Lower lobe of right lung (tissue), 2 donors: Measurements from ENCODE around the gene ZFAND5. TPM values are rescaled to one million over a fixed set of nuclear protein-coding genes. Genes with fewer than 3 reads are reported as not detected.

Experiments
- ATAC-seq, 2 donors: fragments of 200-7000 bp; cut with Tn5 transposase; one replicate each; pipeline ENCODE4 v1.9.1; 2020 to 2022; ENCODE audit warnings: mild to moderate bottlenecking in 2 of 2, moderate library complexity in 2 of 2
- DNase-seq: peaks from one replicate; pipeline ENCODE4 v3.0.0-alpha.2; 2020
- H3K27ac ChIP-seq: fragments of 200-600 bp; one replicate; pipeline ENCODE4 v1.8.0; 2022
- H3K27me3 ChIP-seq: fragments of 200-600 bp; one replicate; pipeline ENCODE4 v1.8.0; 2022; ENCODE audit warnings: low read depth
- H3K36me3 ChIP-seq: fragments of 200-600 bp; one replicate; pipeline ENCODE4 v1.8.0; 2022; ENCODE audit warnings: mild to moderate bottlenecking
- H3K4me1 ChIP-seq: fragments of 200-600 bp; one replicate; pipeline ENCODE4 v1.8.0; 2022
- H3K4me3 ChIP-seq: fragments of 200-600 bp; one replicate; pipeline ENCODE4 v1.8.0; 2022; ENCODE audit warnings: mild to moderate bottlenecking
- H3K9me3 ChIP-seq: fragments of 200-600 bp; one replicate; pipeline ENCODE4 v1.8.0; 2022
- CTCF ChIP-seq: fragments of 200-600 bp; IDR thresholded peaks from one replicate; pipeline ENCODE4 v1.8.0; 2022; ENCODE audit warnings: antibody characterized with exemption, mild to moderate bottlenecking
- intact Hi-C: fragments of 100-400 bp; cut with DNase I; formaldehyde crosslinking; loops from one replicate; pipeline ENCODE4 v1.11.0; 2022
- total RNA-seq: library from RNA; stranded (reverse); fragmentation: NEBNext Ultra II Directional; extraction: Animal tissue kit (Norgen Biotek cat#: 25700); gene quantifications from one replicate; pipeline ENCODE4 v1.2.1, GENCODE V29; 2021
- donor health status: DM: no; HTN: yes; CAD: no; lungs with severe emphysema.

ZFAND5 gene
- total RNA-seq, 1 donor from 2014 or later: 206 TPM

- DNase-seq: peak; percentile 69
- no peak for TF ChIP-seq CTCF
- Histone ChIP-seq H3K4me3 (peak overlapping the region; percentile 20), H3K9me3 (no peaks in the 10 kb centered on the region), H3K27me3 (no peaks in the 10 kb centered on the region), H3K4me1 (peaks cover 31% of the 10 kb centered on the region), H3K36me3 (no peaks in the 10 kb centered on the region), H3K27ac (peak overlapping the region; percentile 81)
- intact Hi-C loops: no loop called here
- peak; percentile 75 to 79 for ATAC-seq
Observed at GRCh38 chr9:72315089-72315509, 49.9 kb downstream of the ZFAND5 start.

- Histone ChIP-seq H3K4me3 (no peak overlapping the region), H3K36me3 (no peaks in the 10 kb centered on the region), H3K9me3 (no peaks in the 10 kb centered on the region), H3K27me3 (no peaks in the 10 kb centered on the region), H3K4me1 (peaks cover 31% of the 10 kb centered on the region), H3K27ac (peak overlapping the region; percentile 81)
- no peak for TF ChIP-seq CTCF
- ATAC-seq (no peak), DNase-seq (no peak)
- intact Hi-C loops: no loop called here
Observed at GRCh38 chr9:72313507-72313906, 51.5 kb downstream of the ZFAND5 start.

- Histone ChIP-seq H3K27ac (no peak overlapping the region), H3K27me3 (no peaks in the 10 kb centered on the region), H3K4me3 (no peak overlapping the region), H3K4me1 (peaks cover 31% of the 10 kb centered on the region), H3K36me3 (no peaks in the 10 kb centered on the region), H3K9me3 (no peaks in the 10 kb centered on the region)
- intact Hi-C loops: no loop called here
- ATAC-seq: no peak
- DNase-seq: no peak
- TF ChIP-seq CTCF: no peak
Observed at GRCh38 chr9:72312386-72312987, 52.5 kb downstream of the ZFAND5 start.

GRCh38 chr9:72309364-72310133, 55.5 kb downstream of the ZFAND5 start:
- Histone ChIP-seq H3K4me3 (no peak overlapping the region), H3K27ac (no peak overlapping the region), H3K27me3 (no peaks in the 10 kb centered on the region), H3K4me1 (peaks cover 35% of the 10 kb centered on the region), H3K36me3 (no peaks in the 10 kb centered on the region), H3K9me3 (no peaks in the 10 kb centered on the region)
- TF ChIP-seq CTCF: no peak
- DNase-seq (no peak), ATAC-seq (no peak)
- intact Hi-C loops: no loop called here

GRCh38 chr9:72306761-72307160, 58.2 kb downstream of the ZFAND5 start:
- Histone ChIP-seq H3K4me3 (no peak overlapping the region), H3K36me3 (no peaks in the 10 kb centered on the region), H3K9me3 (no peaks in the 10 kb centered on the region), H3K4me1 (peaks cover 34% of the 10 kb centered on the region), H3K27me3 (no peaks in the 10 kb centered on the region), H3K27ac (peak overlapping the region; percentile 81)
- ATAC-seq (no peak), DNase-seq (no peak)
- no peak for TF ChIP-seq CTCF
- intact Hi-C loops: no loop called here
